Spleen (tissue), 7 donors: Measurements from ENCODE around the gene SLC35G6.

Experiments
- CTCF ChIP-seq, 11 experiments: fragments of 200-600 bp in 7 of 11; fragments of 450-650 bp in 4 of 11; sonication (generic) in 4 of 11; IDR thresholded peaks in 8 of 11; conservative IDR thresholded peaks in 3 of 11; 1 replicate in 7 of 11; 2 replicates in 4 of 11; pipeline versions ENCODE4 v1.4.0 to v1.8.0; 2016 to 2021; ENCODE audit warnings: antibody characterized with exemption in 11 of 11, inconsistent platforms in 4 of 11, mild to moderate bottlenecking in 1 of 11
- POLR2A ChIP-seq, 3 donors: fragments of 450-650 bp; IDR thresholded peaks; one replicate each; pipeline ENCODE4 v1.5.1; 2017; ENCODE audit warnings: antibody characterized with exemption in 3 of 3, mild to moderate bottlenecking in 1 of 3
- POLR2AphosphoS5 ChIP-seq, 3 donors: sonication (generic); formaldehyde crosslinking; IDR thresholded peaks; one replicate each; pipeline ENCODE4 v1.5.1; 2017; ENCODE audit warnings: antibody characterized with exemption in 3 of 3
- donor health status: DM: no; HTN: no; CAD: no; lungs with moderate emphysema.
- donor health status: DM: no; HTN: no; CAD: no.
- donor health status: DM: no; HTN: no; CAD: no.

- TF ChIP-seq CTCF (IDR thresholded peaks at IDR 0.05 in 8 of 11, conservative IDR thresholded peaks at IDR 0.05 in 3 of 11) (no peak), POLR2A (IDR thresholded peaks at IDR 0.05) (no peak), POLR2AphosphoS5 (IDR thresholded peaks at IDR 0.05) (no peak)
Measured at GRCh38 chr17:7503521-7503920, 22.3 kb downstream of the SLC35G6 start.
